A673 (cell line): Measurements from ENCODE around the gene KLHL30.

ENCODE experiments used
- CTCF ChIP-seq: fragments of 300-800, 200-600 bp; sonication (generic); conservative IDR thresholded peaks from 2 replicates; pipeline ENCODE4 v1.5.1; 2017; ENCODE audit warnings: low read depth, mild to moderate bottlenecking, antibody characterized with exemption, low read length, moderate library complexity, mixed read lengths
- EZH2 ChIP-seq: fragments of 200-600 bp; sonication (generic); IDR thresholded peaks from 2 replicates; pipeline ENCODE4 v1.6.1; 2017; ENCODE audit warnings: borderline replicate concordance, low read depth, mild to moderate bottlenecking, mixed read lengths, antibody characterized with exemption, low read length; ENCODE audit not compliant: poor library complexity, severe bottlenecking

DNA sequence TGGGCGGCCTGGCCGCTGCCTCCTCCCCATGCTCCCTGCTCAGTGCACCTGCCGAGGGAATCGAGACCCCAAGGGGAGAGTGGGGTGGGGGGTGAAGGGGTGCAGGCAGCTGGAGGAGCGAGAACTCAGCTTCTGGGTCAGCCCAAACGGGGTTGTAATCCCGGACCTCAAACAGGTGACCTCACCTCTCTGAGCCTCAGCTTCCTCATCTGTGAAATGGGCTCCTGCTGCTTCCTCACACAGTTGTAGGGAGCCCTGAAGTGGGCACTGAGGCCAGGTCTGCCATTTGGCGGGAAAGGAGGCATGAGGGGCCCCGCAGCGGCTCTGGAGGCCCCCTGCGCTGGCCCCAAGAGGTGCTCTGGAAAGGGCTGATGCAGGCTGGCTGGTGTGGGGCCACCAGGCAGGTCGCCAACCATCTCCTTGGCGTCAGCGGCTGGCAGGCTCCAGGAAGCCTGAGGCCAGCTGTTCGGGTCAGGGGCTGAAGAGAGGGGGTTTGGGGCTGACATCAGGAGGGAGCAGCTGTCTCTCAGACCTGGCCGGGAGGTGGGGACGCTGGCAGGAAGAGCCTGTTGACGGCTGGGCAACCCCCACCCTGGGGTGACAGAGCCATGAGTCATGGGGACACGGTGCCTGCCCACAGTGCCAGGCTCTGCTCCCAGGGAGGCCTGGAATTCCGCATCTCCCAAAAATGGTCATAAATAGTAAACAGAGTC is 4.9 kb downstream of the KLHL30 start:
- no peak for TF ChIP-seq CTCF
- TF ChIP-seq EZH2, result no peak
